HepG2 (cell line): ENCODE measurements around the gene TMEM167B. TPM values are rescaled to one million over a fixed set of nuclear protein-coding genes. Genes with fewer than 3 reads are reported as not detected.

Experiments
- BHLHE40 ChIP-seq: IDR thresholded peaks from 2 replicates; pipeline ENCODE4 v1.6.1; 2011; ENCODE audit warnings: low read length, improper control_type of control experiment
- CHCHD3 ChIP-seq: sonication (generic); formaldehyde crosslinking; IDR thresholded peaks from 2 replicates; pipeline ENCODE4 v1.8.0; 2022; ENCODE audit warnings: mild to moderate bottlenecking, missing genetic modification reagents, moderate library complexity
- DMTF1 ChIP-seq: sonication (generic); formaldehyde crosslinking; IDR thresholded peaks from 2 replicates; pipeline ENCODE4 v1.4.0; 2020; ENCODE audit warnings: mild to moderate bottlenecking, missing genetic modification reagents
- FOXO1 ChIP-seq: sonication (generic); formaldehyde crosslinking; IDR thresholded peaks from 2 replicates; pipeline ENCODE4 v1.4.0; 2020; ENCODE audit warnings: missing genetic modification reagents
- HIC2 ChIP-seq: sonication (generic); formaldehyde crosslinking; IDR thresholded peaks from 2 replicates; pipeline ENCODE4 v1.9.0; 2022; ENCODE audit warnings: low read depth, missing genetic modification reagents
- NFKBIZ ChIP-seq: IDR thresholded peaks from 2 replicates; pipeline ENCODE4 v1.6.1; 2018; ENCODE audit warnings: missing genetic modification reagents, missing compliant biosample characterization
- NR2F1 ChIP-seq, 2 experiments: fragments of 450-650 bp in 1 of 2; formaldehyde crosslinking in 1 of 2; IDR thresholded peaks; 2 replicates each; pipeline versions ENCODE4 v1.5.0 to v1.6.1; 2016 to 2020; ENCODE audit warnings: mild to moderate bottlenecking in 1 of 2, missing compliant biosample characterization in 1 of 2, missing genetic modification reagents in 1 of 2, moderate library complexity in 1 of 2
- PHB2 ChIP-seq: fragments of 450-650 bp; IDR thresholded peaks from 2 replicates; pipeline ENCODE4 v1.6.1; 2018; ENCODE audit not compliant: partially characterized antibody
- PRPF4 ChIP-seq: fragments of 200-400 bp; formaldehyde crosslinking; IDR thresholded peaks from 2 replicates; pipeline ENCODE4 v1.6.1; 2016; ENCODE audit warnings: low read length, low read depth; ENCODE audit not compliant: poor library complexity, severe bottlenecking
- REL ChIP-seq: sonication (generic); formaldehyde crosslinking; conservative IDR thresholded peaks from 2 replicates; pipeline ENCODE4 v1.8.0; 2022; ENCODE audit warnings: mild to moderate bottlenecking, missing genetic modification reagents, moderate library complexity
- SP4 ChIP-seq: sonication (generic); formaldehyde crosslinking; IDR thresholded peaks from 2 replicates; pipeline ENCODE4 v1.8.1; 2023; ENCODE audit warnings: mild to moderate bottlenecking, missing genetic modification reagents
- ZIK1 ChIP-seq: sonication (generic); formaldehyde crosslinking; IDR thresholded peaks from 2 replicates; pipeline ENCODE4 v1.5.0; 2020; ENCODE audit warnings: mild to moderate bottlenecking, low read depth, missing genetic modification reagents, borderline replicate concordance
- ZNF496 ChIP-seq: sonication (generic); formaldehyde crosslinking; IDR thresholded peaks from 2 replicates; pipeline ENCODE4 v1.8.1; 2023; ENCODE audit warnings: mild to moderate bottlenecking, moderate library complexity, missing genetic modification reagents; ENCODE audit not compliant: insufficient replicate concordance
- ZNF644 ChIP-seq: IDR thresholded peaks from 2 replicates; pipeline ENCODE4 v1.6.1; 2016; ENCODE audit warnings: low read depth
- ZNF704 ChIP-seq: sonication (generic); formaldehyde crosslinking; IDR thresholded peaks from 2 replicates; pipeline ENCODE4 v1.8.1; 2023; ENCODE audit warnings: mild to moderate bottlenecking, inconsistent platforms, moderate library complexity, missing genetic modification reagents, borderline replicate concordance
- ZNF780A ChIP-seq: sonication (generic); formaldehyde crosslinking; IDR thresholded peaks from 2 replicates; pipeline ENCODE4 v1.8.0; 2022; ENCODE audit warnings: mild to moderate bottlenecking, missing genetic modification reagents, moderate library complexity
- polyA plus RNA-seq, 8 experiments: library from polyadenylated mRNA; depleted of rRNA in 3 of 8; stranded (reverse) in 7 of 8; unstranded in 1 of 8; fragments of >200 nt; fragmentation: Illumina TruSeq in 4 of 8; extraction: Trizol in 4 of 8; gene quantifications; 2 replicates each; pipeline versions ENCODE4 v1.2.1 to v1.2.3, GENCODE V29; 2011 to 2016; ENCODE audit warnings: low read depth in 4 of 8, missing spikeins in 1 of 8, mixed read lengths in 1 of 8; ENCODE audit not compliant: insufficient read depth in 1 of 8
- total RNA-seq, 5 experiments: library from RNA; depleted of rRNA; stranded (reverse); fragments of >200 nt; fragmentation: Illumina TruSeq; extraction: Trizol; gene quantifications; 2 replicates each; pipeline ENCODE4 v1.2.3, GENCODE V29; 2016; ENCODE audit warnings: low read depth in 1 of 5

Gene TMEM167B
- total and polyA plus RNA-seq, 2 of the 13 experiments (the other 11 are each of a cell fraction or from before 2014, with no cell fraction given), result 9.5 to 22.4 TPM

GRCh38 chr1:109090196-109091077 is at the start of gene TMEM167B (continued):
- TF ChIP-seq ZNF780A (CRISPR knock-in tag) (no peak), HIC2 (CRISPR knock-in tag) (no peak), NFKBIZ (CRISPR knock-in tag) (peak; percentile 82), ZNF644 (peak; percentile 21; the same call in 1 of the 2 replicates), ZIK1 (CRISPR knock-in tag) (no peak; the same call in none of the 2 replicates), PRPF4 (no peak), REL (CRISPR knock-in tag) (no peak), NR2F1 (CRISPR knock-in tag; IDR thresholded peaks at IDR 0.05) (no peak), FOXO1 (CRISPR knock-in tag) (peak; percentile 98), ZNF704 (CRISPR knock-in tag) (0 out of 2 replicates have a peak, but pooled peaks have one; percentile 64), CHCHD3 (CRISPR knock-in tag) (no peak; the same call in 1 of the 2 replicates), DMTF1 (CRISPR knock-in tag) (no peak), PHB2 (no peak), SP4 (CRISPR knock-in tag) (peak; percentile 80; the same call in 1 of the 2 replicates), ZNF496 (CRISPR knock-in tag) (no peak), BHLHE40 (no peak)
